BE2C (cell line): ENCODE measurements around the gene FRY.

Experiments
- DNase-seq: peaks from one replicate; pipeline ENCODE4 v3.0.0-alpha.2; 2020
- H3K27me3 ChIP-seq: fragments of 250-450 bp; sonication (Bioruptor Pico); 2 replicates; pipeline ENCODE4 v1.5.1; 2020; ENCODE audit warnings: mild to moderate bottlenecking
- H3K36me3 ChIP-seq: fragments of 250-450 bp; sonication (Bioruptor Pico); 2 replicates; pipeline ENCODE4 v1.5.1; 2020; ENCODE audit warnings: mild to moderate bottlenecking
- H3K4me1 ChIP-seq: fragments of 250-450 bp; sonication (Bioruptor Pico); 2 replicates; pipeline ENCODE4 v1.5.1; 2020
- H3K4me3 ChIP-seq: 2 replicates; pipeline ENCODE4 v1.5.1; 2011; ENCODE audit warnings: low read depth, low read length
- H3K9me3 ChIP-seq: fragments of 250-450 bp; sonication (Bioruptor Pico); 2 replicates; pipeline ENCODE4 v1.5.1; 2020
- CTCF ChIP-seq: IDR thresholded peaks from 2 replicates; pipeline ENCODE4 v1.5.1; 2012; ENCODE audit warnings: mild to moderate bottlenecking, low read depth, low read length

The FRY gene

GRCh38 chr13:32026623-32027022 is 5.0 kb upstream of the FRY start:
- Histone ChIP-seq H3K4me3 (no peak overlapping the region), H3K9me3 (no peaks in the 10 kb centered on the region), H3K4me1 (peaks cover 10% of the 10 kb centered on the region), H3K36me3 (no peaks in the 10 kb centered on the region), H3K27me3 (no peaks in the 10 kb centered on the region)
- DNase-seq: no peak
- TF ChIP-seq CTCF: no peak

GRCh38 chr13:32028711-32029110 is 2.9 kb upstream of the FRY start:
- H3K9me3 ChIP-seq: no peaks in the 10 kb centered on the region
- TF ChIP-seq CTCF: no peak
- no peak overlapping the region for H3K4me3 ChIP-seq
- no peaks in the 10 kb centered on the region for H3K36me3 ChIP-seq
- no peaks in the 10 kb centered on the region for H3K27me3 ChIP-seq
- no peak for DNase-seq
- H3K4me1 ChIP-seq: peaks cover 7% of the 10 kb centered on the region

GRCh38 chr13:32029684-32030083 is 1.9 kb upstream of the FRY start:
- Histone ChIP-seq H3K4me1 (peaks cover 7% of the 10 kb centered on the region), H3K27me3 (no peaks in the 10 kb centered on the region), H3K4me3 (no peak overlapping the region), H3K36me3 (no peaks in the 10 kb centered on the region), H3K9me3 (no peaks in the 10 kb centered on the region)
- no peak for DNase-seq
- no peak for TF ChIP-seq CTCF

- H3K9me3 ChIP-seq: no peaks in the 10 kb centered on the region
- TF ChIP-seq CTCF: no peak
- peaks cover 6% of the 10 kb centered on the region for H3K4me1 ChIP-seq
- peak overlapping the region; percentile 80 for H3K4me3 ChIP-seq
- H3K36me3 ChIP-seq: no peaks in the 10 kb centered on the region
- no peaks in the 10 kb centered on the region for H3K27me3 ChIP-seq
- no peak for DNase-seq
Measured at GRCh38 chr13:32031815-32032370, 319 bp downstream of the FRY start.

- Histone ChIP-seq H3K9me3 (no peaks in the 10 kb centered on the region), H3K4me3 (peak overlapping the region; percentile 80), H3K27me3 (no peaks in the 10 kb centered on the region), H3K36me3 (no peaks in the 10 kb centered on the region), H3K4me1 (peaks cover 9% of the 10 kb centered on the region)
- no peak for TF ChIP-seq CTCF
- DNase-seq: no peak
Measured at GRCh38 chr13:32032759-32033158, 1.2 kb downstream of the FRY start.

- no peak for TF ChIP-seq CTCF
- no peak overlapping the region for H3K4me3 ChIP-seq
- DNase-seq: no peak
Measured at GRCh38 chr13:32033744-32034143, 2.2 kb downstream of the FRY start.

More at GRCh38 chr13:32033744-32034143, 2.2 kb downstream of the FRY start:
- Histone ChIP-seq H3K9me3 (no peaks in the 10 kb centered on the region), H3K27me3 (no peaks in the 10 kb centered on the region), H3K4me1 (peaks cover 16% of the 10 kb centered on the region), H3K36me3 (no peaks in the 10 kb centered on the region)
